Large intestine (tissue), 3 donors: ENCODE data around the gene SIN3B. TPM values are rescaled to one million over a fixed set of nuclear protein-coding genes. Genes with fewer than 3 reads are reported as not detected.
"Not testable (repeated sequence)": the region's sequence is repeated elsewhere in the genome, so short reads cannot be mapped to it uniquely, and the experiment has no call there.

Source experiments
- DNase-seq, 2 donors: peaks; one replicate each; pipeline versions ENCODE4 v3.0.0 to v3.0.0-alpha.2; 2013
- H3K27ac ChIP-seq: one replicate; pipeline ENCODE4 v1.5.1; 2013; ENCODE audit warnings: low read length
- H3K27me3 ChIP-seq: 2 replicates; pipeline ENCODE4 v1.6.1; 2013; ENCODE audit warnings: low read length; ENCODE audit not compliant: control insufficient read depth, insufficient read depth
- H3K36me3 ChIP-seq: 2 replicates; pipeline ENCODE4 v1.6.1; 2013; ENCODE audit warnings: low read length; ENCODE audit not compliant: control insufficient read depth, insufficient read depth
- H3K4me1 ChIP-seq: one replicate; pipeline ENCODE4 v1.6.1; 2013; ENCODE audit warnings: low read length; ENCODE audit not compliant: control insufficient read depth, insufficient read depth
- H3K4me3 ChIP-seq: one replicate; pipeline ENCODE4 v1.5.1; 2013; ENCODE audit warnings: low read length
- H3K9me3 ChIP-seq: one replicate; pipeline ENCODE4 v1.6.1; 2013; ENCODE audit warnings: mild to moderate bottlenecking, low read depth, low read length, moderate library complexity; ENCODE audit not compliant: control insufficient read depth
- WGBS: methylation state at CpG from one replicate; pipeline ENCODE4 v1.1.5; 2013; ENCODE audit warnings: low lambda C conversion rate; ENCODE audit not compliant: insufficient coverage; 5-methylcytosine and 5-hydroxymethylcytosine counted together
- polyA plus RNA-seq: library from polyadenylated mRNA; unstranded; fragments of 120-200 nt; gene quantifications from one replicate; pipeline ENCODE4 v1.2.1, GENCODE V29; 2013

Gene SIN3B
- polyA plus RNA-seq, 1 donor: 46.2 TPM

DNA sequence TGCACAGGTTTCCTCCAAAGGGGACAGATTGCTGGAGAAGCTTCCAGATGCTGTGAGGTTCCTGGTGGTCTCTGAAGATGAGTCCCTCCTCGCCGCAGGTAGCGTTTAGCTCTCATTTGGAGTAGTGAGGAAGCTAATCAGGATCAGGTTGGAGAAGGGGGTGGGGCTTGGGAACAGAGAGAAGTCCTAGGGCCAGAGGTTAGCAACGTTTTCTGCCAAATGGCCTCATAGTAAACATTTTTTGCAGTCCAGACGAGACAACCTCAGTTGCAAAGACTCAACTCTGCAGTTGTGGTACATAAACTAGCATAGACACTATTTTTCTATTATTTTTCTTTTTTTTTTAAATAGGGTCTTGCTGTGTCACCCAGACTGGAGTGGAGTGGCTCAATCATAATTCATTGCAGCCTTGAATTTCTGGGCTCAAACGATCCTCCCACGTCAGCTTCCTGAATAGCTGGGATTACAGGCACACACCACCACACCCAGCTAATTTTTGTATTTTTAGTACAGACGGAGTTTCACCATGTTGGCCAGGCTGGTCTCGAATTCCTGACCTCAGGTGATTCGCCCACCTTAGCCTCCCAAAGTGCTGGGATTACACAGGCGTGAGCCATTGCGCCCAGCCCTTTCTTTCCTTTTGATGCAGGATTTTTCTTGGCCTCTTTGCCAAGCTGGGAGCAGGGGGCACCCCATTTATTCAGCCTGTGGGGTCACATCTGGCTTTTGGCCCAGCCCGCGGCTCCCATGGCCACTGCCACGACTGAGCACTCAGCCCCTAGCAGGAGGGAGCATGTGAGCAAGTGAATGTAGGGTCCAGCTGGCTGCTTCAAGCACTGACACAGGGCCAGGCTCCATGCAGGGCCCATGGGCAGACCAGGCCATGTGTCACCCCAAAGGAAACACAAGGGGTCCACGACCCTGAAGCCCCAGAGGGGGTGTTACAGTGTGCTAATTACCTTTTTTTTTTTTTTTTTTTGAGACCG is 34.4 kb upstream of the SIN3B start:
- H3K4me1 ChIP-seq: no peaks in the 10 kb centered on the region
- H3K27me3 ChIP-seq: no peaks in the 10 kb centered on the region
- peaks cover 17% of the 10 kb centered on the region for H3K9me3 ChIP-seq
- no peak overlapping the region for H3K4me3 ChIP-seq
- WGBS: 60% methylated on average over 1 of the region's 17 CpGs
- no peak overlapping the region for H3K27ac ChIP-seq
- no peak for DNase-seq
- no peaks in the 10 kb centered on the region for H3K36me3 ChIP-seq

DNA sequence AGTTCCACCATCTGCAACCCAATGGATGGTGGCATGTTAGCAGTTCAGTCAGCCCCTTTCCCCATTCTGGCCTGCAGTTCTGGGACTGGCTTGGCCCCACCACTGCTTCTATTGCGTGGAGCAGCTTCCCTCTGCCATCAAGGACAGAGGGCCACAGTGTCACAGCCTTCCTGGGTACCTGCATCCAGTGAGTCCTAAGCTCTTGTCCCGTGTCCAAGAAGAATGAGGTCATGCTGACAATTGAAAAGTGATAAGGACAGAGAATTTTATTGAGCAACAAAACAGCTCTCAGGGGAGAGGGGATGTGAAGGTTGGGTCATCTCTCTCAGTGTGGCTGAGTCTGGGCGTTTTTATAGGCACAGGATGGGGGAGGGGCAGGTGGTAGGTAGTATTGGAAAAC is 33.5 kb upstream of the SIN3B start:
- Histone ChIP-seq H3K4me3 (no peak overlapping the region), H3K9me3 (peaks cover 18% of the 10 kb centered on the region), H3K4me1 (no peaks in the 10 kb centered on the region), H3K36me3 (no peaks in the 10 kb centered on the region), H3K27ac (no peak overlapping the region), H3K27me3 (no peaks in the 10 kb centered on the region)
- DNase-seq: no peak
- WGBS: 100% methylated on average over 1 of the region's 3 CpGs

DNA sequence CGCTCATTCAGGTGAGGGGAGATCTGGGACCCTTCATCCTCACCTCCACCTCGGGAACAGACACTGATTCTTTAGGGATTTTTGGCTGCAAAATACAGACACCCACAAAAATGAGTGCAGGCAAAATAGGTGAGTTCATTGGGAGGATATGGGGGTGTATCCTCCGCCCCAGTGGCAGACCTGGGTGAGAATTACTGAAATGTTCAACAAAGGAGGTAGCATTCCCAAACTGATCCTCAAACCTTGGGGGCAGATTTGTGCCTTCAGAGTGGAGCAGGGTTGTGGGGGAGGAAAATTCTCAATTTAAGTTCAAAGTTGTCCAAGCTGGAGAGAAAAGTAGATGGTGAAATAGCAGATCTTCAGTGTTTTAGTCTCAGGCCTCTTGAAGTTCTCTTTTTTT is 31.3 kb upstream of the SIN3B start:
- 100% methylated on average over 1 of the region's 3 CpGs for WGBS
- Histone ChIP-seq H3K4me1 (no peaks in the 10 kb centered on the region), H3K4me3 (no peak overlapping the region), H3K27ac (no peak overlapping the region), H3K9me3 (peaks cover 18% of the 10 kb centered on the region), H3K27me3 (no peaks in the 10 kb centered on the region), H3K36me3 (no peaks in the 10 kb centered on the region)
- no peak for DNase-seq

DNA sequence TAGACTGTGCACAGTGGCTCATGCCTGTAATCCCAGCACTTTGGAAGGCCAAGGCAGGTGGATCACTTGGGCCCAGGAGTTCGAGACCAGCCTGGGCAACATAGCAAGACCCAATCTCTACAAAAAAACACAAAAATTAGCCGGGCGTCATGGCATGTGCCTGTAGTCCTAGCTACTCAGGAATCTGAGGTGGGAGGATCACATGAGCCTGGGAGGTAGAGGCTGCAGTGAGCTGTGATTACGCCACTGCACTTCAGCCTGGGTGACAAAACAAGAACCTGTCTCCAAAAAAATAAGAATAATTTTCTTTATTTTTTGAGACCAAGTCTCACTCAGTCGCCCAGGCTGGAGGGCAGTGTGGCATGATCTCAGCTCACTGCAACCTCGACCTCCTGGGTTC is 30.9 kb upstream of the SIN3B start:
- H3K4me1 ChIP-seq, H3K27me3 ChIP-seq, H3K4me3 ChIP-seq, DNase-seq, H3K36me3 ChIP-seq, H3K27ac ChIP-seq: not testable (repeated sequence)
- WGBS: no CpG with 5 or more reads among the region's 6 CpGs
- H3K9me3 ChIP-seq: peaks cover 18% of the 10 kb centered on the region

DNA sequence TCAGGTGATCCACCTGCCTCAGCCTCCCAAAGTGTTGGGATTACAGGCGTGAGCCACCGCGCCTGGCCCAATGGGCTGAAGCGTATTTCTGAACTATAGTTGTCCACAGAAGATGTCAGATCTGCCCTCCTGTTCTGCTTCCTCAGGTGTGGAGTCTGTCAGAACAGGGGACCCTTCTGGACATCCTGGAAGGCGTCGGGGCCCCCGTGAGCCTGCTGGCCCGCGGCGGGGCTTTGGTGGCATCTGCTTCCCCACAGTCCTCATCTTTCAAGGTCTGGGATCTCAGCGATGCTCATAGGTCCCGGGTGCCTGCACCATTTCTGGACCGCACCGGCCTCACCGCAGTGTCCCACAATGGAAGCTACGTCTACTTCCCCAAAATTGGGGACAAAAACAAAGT is 29.5 kb upstream of the SIN3B start:
- 100% methylated on average over 1 of the region's 16 CpGs for WGBS
- Histone ChIP-seq H3K9me3 (peaks cover 18% of the 10 kb centered on the region), H3K4me1 (no peaks in the 10 kb centered on the region), H3K36me3 (no peaks in the 10 kb centered on the region), H3K4me3 (no peak overlapping the region), H3K27ac (no peak overlapping the region), H3K27me3 (no peaks in the 10 kb centered on the region)
- DNase-seq: no peak

DNA sequence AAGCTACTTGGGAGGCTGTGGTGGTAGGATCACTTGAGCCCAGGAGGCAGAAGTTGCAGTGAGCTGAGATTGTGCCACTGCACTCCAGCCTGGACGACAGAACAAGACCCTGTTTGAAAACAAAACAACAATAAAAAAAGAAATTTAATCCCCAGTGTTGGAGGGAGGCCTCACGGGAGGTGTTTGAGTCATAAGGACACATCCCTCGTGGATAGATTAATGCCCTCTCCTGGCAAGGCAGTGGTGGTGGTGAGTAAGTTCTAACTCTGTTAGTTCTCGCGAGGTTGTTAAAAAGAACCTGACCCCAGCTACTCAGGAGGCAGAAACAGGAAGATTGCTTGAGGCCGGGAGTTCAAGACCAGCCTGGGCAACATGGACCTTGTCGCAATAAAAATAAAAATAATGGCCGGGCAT is 27.6 kb upstream of the SIN3B start:
- no peak overlapping the region for H3K4me3 ChIP-seq
- H3K4me1 ChIP-seq: no peaks in the 10 kb centered on the region
- H3K27ac ChIP-seq: no peak overlapping the region
- no peaks in the 10 kb centered on the region for H3K36me3 ChIP-seq
- no peak for DNase-seq
- H3K9me3 ChIP-seq: peaks cover 4% of the 10 kb centered on the region
- no peaks in the 10 kb centered on the region for H3K27me3 ChIP-seq
- WGBS: no CpG with 5 or more reads among the region's 8 CpGs

DNA sequence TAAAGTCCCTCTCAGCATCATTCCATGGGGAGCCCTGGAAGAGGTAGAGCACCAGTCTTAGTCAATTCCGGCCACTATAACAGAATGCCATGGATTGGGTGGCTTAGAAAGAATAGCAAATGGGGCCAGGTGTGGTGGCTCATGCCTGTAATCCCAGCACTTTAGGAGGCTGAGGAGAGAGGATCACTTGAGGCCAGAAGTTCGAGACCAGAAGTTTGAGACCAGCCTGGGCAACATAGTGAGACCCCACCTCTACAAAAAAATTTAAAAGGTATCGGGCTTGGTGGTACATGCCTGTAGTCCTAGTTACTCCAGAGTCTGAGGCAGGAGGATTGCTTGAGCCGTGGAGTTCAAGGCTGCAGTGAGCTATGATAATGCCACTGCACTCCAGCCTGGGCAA is 25.0 kb upstream of the SIN3B start:
- no peaks in the 10 kb centered on the region for H3K36me3 ChIP-seq
- DNase-seq: no peak
- no CpG with 5 or more reads among the region's 4 CpGs for WGBS
- peaks cover 2% of the 10 kb centered on the region for H3K9me3 ChIP-seq
- no peaks in the 10 kb centered on the region for H3K4me1 ChIP-seq
- H3K27ac ChIP-seq: no peak overlapping the region
- H3K27me3 ChIP-seq: no peaks in the 10 kb centered on the region
- no peak overlapping the region for H3K4me3 ChIP-seq

DNA sequence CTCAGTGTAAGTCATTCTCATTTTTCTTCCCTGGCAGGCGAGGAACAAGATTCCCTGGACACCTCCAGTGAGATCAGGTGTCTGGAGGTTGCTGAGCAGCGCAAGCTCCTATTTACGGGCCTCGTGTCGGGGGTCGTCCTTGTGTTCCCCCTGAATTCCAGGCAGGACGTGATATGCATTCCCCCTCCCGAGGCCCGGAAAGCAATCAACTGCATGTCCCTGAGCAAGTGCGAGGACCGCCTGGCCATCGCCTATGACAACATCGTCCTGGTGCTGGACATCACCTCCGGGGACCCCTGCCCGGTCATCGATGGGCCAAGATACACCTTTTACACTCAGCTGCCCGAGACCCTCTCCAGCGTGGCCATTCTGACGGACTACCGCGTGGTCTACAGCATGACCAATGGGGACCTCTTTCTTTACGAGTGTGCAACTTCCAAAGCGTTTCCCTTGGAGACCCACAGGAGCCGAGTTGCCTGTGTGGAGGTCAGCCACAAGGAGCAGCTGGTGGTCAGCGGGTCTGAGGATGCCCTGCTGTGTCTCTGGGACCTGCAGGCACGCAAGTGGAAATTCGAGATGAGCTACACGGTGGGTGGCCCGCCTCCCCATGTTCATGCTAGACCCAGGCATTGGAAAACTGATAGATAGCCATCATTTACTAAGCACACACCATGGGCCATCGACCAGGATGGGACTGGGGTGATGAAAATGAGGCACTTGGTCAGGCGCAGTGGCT is 21.5 kb upstream of the SIN3B start:
- H3K4me3 ChIP-seq: no peak overlapping the region
- no CpG with 5 or more reads among the region's 31 CpGs for WGBS
- no peak for DNase-seq
- H3K27me3 ChIP-seq: no peaks in the 10 kb centered on the region
- H3K9me3 ChIP-seq: no peaks in the 10 kb centered on the region
- H3K27ac ChIP-seq: no peak overlapping the region
- H3K4me1 ChIP-seq: no peaks in the 10 kb centered on the region
- H3K36me3 ChIP-seq: no peaks in the 10 kb centered on the region

DNA sequence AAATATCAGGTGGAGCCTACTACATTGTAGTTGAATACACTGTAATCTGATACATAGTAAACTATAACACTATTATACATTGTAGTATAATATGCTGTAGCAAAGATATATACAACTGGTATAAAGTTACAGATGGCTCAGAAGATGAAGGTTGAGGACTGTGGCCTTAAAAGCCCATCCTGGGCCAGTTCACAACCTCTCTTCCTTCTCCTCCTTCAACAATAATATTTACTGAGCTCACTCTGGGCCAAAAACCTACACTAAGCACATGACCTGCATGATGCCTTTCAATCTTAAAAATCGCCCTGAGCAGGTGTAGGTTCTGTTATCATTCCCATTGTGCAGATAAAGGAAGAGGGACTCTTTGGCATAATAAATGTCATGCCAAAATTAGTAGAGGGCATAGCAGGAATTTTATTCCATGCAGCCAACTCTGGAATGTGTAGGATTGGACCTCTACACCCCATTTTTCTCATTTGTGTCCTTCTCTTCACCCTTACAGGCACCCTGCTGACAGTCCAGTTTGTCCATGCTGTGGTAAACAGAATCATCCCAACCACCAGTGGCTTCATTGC is 14.6 kb upstream of the SIN3B start:
- no peaks in the 10 kb centered on the region for H3K4me1 ChIP-seq
- DNase-seq: no peak
- H3K9me3 ChIP-seq: no peaks in the 10 kb centered on the region
- no peaks in the 10 kb centered on the region for H3K27me3 ChIP-seq
- H3K4me3 ChIP-seq: no peak overlapping the region
- 20% methylated on average over 1 of the region's 1 CpG for WGBS
- H3K27ac ChIP-seq: no peak overlapping the region
- no peaks in the 10 kb centered on the region for H3K36me3 ChIP-seq

DNA sequence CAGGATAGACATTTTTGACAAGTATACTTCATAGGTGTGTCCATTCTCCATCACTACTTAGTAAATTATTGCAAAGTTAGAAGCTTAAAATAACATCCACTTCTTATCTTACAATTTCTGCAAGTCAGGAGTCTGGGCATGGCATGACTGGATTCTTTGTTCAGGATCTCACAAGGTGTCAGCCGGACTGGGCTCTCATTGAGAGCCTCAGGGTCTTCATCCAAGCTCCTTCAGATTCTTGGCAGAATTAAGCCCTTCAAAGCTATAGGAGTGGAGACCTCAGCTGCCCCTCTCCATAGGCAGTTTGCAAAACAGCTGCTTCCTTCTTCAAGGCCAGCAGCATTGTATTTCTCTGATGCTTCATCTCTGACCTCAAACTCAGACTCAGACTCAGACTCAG is 9.1 kb upstream of the SIN3B start:
- Histone ChIP-seq H3K9me3 (no peaks in the 10 kb centered on the region), H3K4me3 (no peak overlapping the region), H3K27ac (no peak overlapping the region), H3K4me1 (no peaks in the 10 kb centered on the region), H3K27me3 (peaks cover under 1% of the 10 kb centered on the region), H3K36me3 (no peaks in the 10 kb centered on the region)
- WGBS: no CpG with 5 or more reads among the region's 1 CpG
- DNase-seq: no peak
